ENCODE results near the gene SH2D6.
A peak's percentile ranks its signal among the peaks of the same experiment; 100 is the strongest.
"Not testable (repeated sequence)": the region's sequence is repeated elsewhere in the genome, so short reads cannot be mapped to it uniquely, and the experiment has no call there.

The SH2D6 gene

GRCh38 chr2:85398426-85399182, 19.9 kb upstream of the SH2D6 start:
- FAIRE-seq (no peak), DNase-seq (ENCODE audit: low spot score) (no peak)

DNA sequence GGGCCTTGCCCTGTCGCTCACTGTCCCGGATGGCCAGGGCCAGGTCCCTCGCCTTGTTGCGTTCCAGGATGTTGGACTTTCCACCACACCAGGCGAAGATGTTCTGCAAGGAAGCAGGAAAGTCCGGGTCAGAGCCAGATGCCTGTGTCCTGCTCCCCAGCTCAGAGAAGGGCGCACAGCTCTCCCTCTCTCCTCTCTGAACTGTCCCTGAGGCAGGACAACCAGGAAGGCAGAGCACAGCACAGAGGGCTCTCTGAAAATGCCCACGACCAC, 19.4 kb upstream of the SH2D6 start:
- FAIRE-seq, result no peak
- no peak for DNase-seq (ENCODE audit: low spot score)

GRCh38 chr2:85400023-85400422, 18.5 kb upstream of the SH2D6 start:
- FAIRE-seq, result no peak
- no peak for DNase-seq (ENCODE audit: low spot score)

DNA sequence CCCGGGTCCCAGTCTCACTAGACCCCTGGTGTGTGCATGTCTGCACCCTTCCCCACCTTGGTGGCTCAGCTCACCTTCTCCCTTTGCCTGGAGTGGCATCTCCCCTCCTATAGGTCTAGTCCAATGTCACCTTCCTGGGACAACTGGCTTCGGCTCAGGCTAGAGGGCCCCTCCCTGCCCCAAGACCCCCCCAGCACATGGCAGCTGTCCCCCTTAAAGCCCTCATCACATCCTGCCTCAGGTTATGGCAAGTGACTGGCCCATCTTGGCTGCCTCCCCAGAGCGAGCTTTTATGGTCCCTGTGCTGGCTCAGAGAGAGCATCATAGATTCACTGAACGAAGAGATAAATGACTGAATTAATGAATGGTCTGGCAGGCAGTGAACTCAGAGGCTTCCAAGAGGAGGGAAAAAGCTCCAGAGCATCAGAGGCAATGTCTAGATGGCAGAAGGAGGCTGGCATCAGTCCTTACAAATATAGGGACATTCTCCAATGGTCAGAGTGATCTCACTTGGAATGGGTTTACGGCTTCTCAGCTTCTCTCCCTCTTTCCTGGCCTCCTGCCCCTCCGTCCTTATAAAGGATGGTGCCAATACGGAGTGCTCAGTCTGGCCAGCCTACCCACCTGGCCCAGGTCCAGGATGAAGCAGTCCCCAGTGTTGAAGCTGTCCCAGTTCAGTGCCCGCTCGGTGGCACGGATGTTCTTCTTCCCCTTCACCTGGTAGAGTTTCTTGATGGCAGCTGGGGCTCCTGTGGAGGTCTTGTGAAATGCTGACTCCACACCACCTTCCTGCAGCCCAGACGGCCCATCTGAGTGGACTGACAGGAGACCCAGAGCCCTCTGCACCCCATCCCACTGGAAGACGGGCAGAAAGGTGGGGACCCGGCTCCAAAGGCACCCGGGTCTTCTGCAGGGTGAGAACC, 17.7 kb upstream of the SH2D6 start:
- no peak for DNase-seq (ENCODE audit: low spot score)

GRCh38 chr2:85401464-85401805, 17.1 kb upstream of the SH2D6 start:
- FAIRE-seq (no peak), DNase-seq (ENCODE audit: low spot score) (no peak)

More for the DNA sequence above, 17.7 kb upstream of the SH2D6 start:
- no peak for FAIRE-seq

- FAIRE-seq, result no peak
- DNase-seq (ENCODE audit: low spot score), result no peak
Observed at GRCh38 chr2:85401844-85402243, 16.7 kb upstream of the SH2D6 start.

DNA sequence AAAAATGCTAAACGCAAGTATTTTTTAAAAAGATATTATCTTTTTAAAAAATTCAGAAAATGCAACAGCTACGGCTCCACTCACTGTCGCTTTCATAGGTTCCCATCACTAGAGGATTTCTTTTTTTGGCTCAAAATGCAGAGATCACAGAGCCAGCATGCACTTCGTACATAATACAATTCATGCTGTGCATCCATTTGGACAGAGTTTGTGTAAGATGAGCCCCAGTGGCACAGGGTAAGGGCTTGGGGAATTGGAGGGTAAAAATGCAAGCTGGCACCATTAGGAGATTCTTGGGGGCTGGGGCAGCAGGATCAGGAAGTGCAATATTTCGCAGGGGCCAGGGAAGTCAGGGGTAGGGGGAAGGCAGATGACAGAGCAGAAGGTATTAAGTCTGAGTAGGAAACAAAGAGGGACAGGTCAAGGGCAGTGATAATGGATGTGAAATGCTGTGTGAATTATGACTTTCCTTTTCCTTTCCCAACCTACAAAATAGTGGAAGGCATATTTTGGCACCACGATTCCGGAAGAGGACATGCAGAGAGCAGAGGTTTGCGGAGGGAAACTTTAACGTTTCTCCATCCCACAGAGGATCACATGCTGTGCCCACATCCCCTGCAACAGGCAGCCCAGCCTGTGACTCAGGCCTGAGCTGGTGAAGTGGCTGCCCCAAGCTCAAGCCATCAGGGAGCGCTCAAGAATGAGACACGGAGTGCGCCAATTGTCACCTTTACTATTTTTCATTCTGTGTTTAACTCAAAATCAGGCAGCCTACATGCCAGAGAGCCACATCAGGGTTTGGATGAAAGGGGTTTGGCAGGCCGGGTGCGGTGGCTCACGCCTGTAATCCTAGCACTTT, 13.1 kb upstream of the SH2D6 start:
- peak; percentile 37 for DNase-seq (ENCODE audit: low spot score)
- FAIRE-seq, result no peak

DNA sequence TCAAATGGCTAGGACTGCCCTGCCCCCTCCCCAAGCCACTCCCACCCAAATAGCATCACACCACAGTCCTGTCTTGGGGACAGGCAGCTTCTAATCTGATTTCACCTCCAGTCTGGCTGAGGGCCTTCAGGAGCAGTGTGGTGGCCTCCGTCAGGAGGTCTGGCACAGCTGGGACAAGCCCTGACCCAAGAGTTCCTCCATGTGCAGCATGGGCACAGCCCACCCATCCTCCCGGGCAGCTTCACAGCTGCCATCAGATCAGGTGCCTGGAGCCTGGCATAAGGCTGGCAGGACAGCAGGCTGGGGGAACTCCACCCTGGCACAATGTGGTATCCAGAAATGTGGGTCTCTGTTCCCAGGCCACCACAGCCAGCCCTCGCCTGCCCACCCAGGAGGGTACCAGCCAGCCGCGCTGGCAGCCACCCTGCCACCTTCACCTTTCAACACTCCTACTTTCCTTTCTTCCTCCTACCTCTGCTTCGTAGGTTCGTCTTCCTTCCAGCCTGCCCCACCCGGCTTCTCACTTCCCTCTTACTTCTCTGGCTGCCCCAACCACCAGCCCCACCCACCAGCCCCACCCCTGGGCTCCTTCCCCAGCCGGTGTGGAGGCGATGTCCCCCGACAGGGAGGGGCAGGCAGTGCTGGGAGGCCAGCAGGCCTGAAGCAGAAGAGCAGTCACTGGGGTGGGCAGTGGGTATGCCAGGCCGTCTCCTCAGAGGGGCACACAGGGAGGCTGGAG, 8.5 kb upstream of the SH2D6 start, which contains the start of gene CAPG:
Gene CAPG (minus strand): TSS at position 522 of the 739 bp plus-strand sequence. CDS start 8,221 bp downstream, outside the sequence.
- DNase-seq (ENCODE audit: low spot score) (peak; percentile 52), FAIRE-seq (no peak)

- DNase-seq (ENCODE audit: low spot score) (peak; percentile 35), FAIRE-seq (no peak)
Observed at GRCh38 chr2:85410584-85411404, 7.7 kb upstream of the SH2D6 start.

GRCh38 chr2:85411405-85411748, 7.1 kb upstream of the SH2D6 start:
- DNase-seq (ENCODE audit: low spot score) (no peak), FAIRE-seq (no peak)

- DNase-seq (ENCODE audit: low spot score), result peak; percentile 51
- no peak for FAIRE-seq
Observed at GRCh38 chr2:85413592-85414420, 4.7 kb upstream of the SH2D6 start.

DNA sequence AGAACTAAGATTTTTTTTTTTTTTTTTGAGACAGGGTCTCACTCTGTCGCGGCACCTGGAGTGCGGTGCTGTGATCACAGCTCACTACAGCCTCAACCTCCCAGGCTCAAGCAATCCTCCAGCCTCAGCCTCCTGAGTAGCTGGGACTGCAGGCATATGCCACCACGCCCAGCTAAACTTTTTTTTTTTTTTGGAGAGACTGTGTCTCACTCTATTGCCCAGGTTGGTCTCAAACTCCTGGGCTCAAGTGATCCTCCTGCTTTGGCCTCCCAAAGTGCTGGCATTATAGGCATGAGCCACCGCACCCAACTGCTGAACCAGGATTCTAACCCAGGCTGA, 4.1 kb upstream of the SH2D6 start:
- not testable (repeated sequence) for FAIRE-seq; DNase-seq (ENCODE audit: low spot score)

GRCh38 chr2:85414761-85415553, 3.6 kb upstream of the SH2D6 start:
- no peak for DNase-seq (ENCODE audit: low spot score)
- no peak for FAIRE-seq

GRCh38 chr2:85415980-85416650, 2.4 kb upstream of the SH2D6 start:
- FAIRE-seq (no peak), DNase-seq (ENCODE audit: low spot score) (no peak)

DNA sequence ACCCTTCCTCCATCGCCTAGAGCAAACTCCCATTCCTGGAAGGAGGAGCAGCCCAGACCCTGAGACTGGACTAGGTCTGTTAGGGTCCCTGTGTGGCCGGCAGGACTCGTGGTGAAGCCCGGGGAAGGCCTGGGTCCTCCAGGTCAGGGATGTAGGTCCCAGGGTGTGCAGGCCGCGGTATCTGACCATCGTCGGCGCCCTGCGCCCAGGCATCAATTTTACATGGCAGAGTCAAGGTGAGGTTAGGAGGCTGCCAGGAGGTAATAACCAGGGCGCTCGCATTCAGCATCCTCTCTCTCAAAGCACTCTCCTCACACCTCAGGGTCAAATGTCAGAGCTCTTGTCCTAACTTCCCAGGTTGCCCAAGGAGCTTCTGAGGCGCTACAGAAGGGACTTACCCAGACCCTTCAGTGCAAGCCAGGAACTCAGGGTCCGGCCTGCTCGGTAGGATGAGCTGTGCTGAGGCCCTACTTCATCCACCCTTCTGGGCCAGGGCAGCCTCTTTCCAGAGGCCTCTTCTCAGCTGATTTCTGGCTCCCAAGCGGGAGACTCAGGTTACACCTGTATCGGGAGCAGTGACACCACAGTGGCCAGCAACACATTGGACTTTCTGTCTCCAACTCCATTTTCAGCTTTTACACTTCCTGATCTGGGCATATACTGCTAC, 628 bp downstream of the SH2D6 start:
- DNase-seq (ENCODE audit: low spot score), result no peak
- FAIRE-seq, result no peak

DNA sequence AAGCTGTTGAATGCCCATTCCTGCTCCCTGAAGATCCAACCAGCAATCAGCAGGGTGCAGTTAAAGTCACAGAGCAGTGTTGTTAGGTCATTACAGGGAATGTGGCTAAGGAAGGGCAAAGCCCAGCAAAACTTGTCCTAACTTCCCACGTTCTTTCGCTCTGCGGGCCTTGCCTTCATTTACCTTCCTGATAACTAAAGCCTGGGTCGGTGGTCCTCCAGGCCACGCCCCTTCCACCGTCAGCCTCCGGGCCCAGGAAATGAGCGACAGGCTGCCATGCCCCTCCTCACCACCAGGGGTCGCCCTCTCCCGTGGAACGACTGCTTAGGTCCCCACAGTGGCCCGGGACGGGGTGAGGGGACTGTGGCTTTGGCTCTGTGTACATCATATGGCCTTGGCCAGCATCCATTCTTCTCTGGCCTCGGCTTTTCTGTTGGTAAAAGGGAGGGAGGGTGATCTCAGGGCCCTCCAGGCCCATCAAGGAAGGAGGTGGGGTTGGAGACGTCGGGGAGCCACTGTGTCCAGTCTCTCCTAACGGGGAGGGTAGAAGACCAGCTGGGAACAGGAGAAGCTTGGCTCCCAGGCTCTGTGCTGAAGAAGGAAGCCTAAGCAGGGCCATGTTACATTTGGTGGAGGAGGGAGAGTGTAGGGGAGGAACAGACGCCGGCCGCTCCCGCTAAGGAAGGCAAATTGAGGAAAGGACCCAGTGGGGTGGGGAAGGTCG, 2.2 kb downstream of the SH2D6 start:
- FAIRE-seq (no peak), DNase-seq (ENCODE audit: low spot score) (peak; percentile 89)
